Thoracic aorta (tissue), 2 donors: ENCODE results near the gene DTNB. TPM values are rescaled to one million over a fixed set of nuclear protein-coding genes. Genes with fewer than 3 reads are reported as not detected.
A peak's percentile ranks its signal among the peaks of the same experiment; 100 is the strongest.

Experiments
- ATAC-seq: fragments of 150-250 bp; one replicate; pipeline ENCODE4 v1.8.0; 2017; ENCODE audit warnings: low read depth; ENCODE audit not compliant: insufficient number of reproducible peaks, low FRiP score
- DNase-seq: peaks from one replicate; pipeline ENCODE4 v3.0.0-alpha.2; 2020; ENCODE audit warnings: low spot score
- H3K27ac ChIP-seq, 2 donors: fragments of 200-600 bp; sonication (generic); 1 replicate in 1 of 2; 2 replicates in 1 of 2; pipeline ENCODE4 v1.5.1; 2016; ENCODE audit warnings: mild to moderate bottlenecking in 2 of 2, moderate library complexity in 2 of 2
- H3K27me3 ChIP-seq: fragments of 200-600 bp; sonication (generic); replicated peaks from 2 replicates; pipeline ENCODE4 v1.6.0; 2016; ENCODE audit warnings: mild to moderate bottlenecking; ENCODE audit not compliant: insufficient read depth
- H3K36me3 ChIP-seq: fragments of 200-600 bp; sonication (generic); one replicate; pipeline ENCODE4 v1.5.1; 2016
- H3K4me1 ChIP-seq, 2 donors: fragments of 200-600 bp; sonication (generic); 1 replicate in 1 of 2; 2 replicates in 1 of 2; pipeline versions ENCODE4 v1.5.1 to v1.6.0; 2016; ENCODE audit warnings: low read depth in 2 of 2, mild to moderate bottlenecking in 1 of 2; ENCODE audit not compliant: control insufficient read depth in 1 of 2
- H3K4me3 ChIP-seq: fragments of 200-600 bp; sonication (generic); 2 replicates; pipeline ENCODE4 v1.5.1; 2016; ENCODE audit warnings: mild to moderate bottlenecking
- H3K9me3 ChIP-seq: fragments of 200-600 bp; sonication (generic); 2 replicates; pipeline ENCODE4 v1.5.1; 2016
- CTCF ChIP-seq: fragments of 200-600 bp; sonication (generic); IDR thresholded peaks from one replicate; pipeline ENCODE4 v1.5.1; 2019; ENCODE audit warnings: antibody characterized with exemption
- total RNA-seq, 2 donors: library from RNA; depleted of rRNA; stranded (reverse); fragments of >200 nt; gene quantifications; one replicate each; pipeline versions ENCODE4 v1.1.0 to v1.2.3, GENCODE V29; 2016

Gene DTNB
- total RNA-seq, 2 donors from 2014 or later = 16.3 to 76.2 TPM

GRCh38 chr2:25349397-25349796, 324.0 kb downstream of the DTNB start:
- no peaks in the 10 kb centered on the region for H3K27me3 ChIP-seq
- no peak overlapping the region for H3K4me3 ChIP-seq
- no peak for DNase-seq
- H3K4me1 ChIP-seq = no peaks in the 10 kb centered on the region
- no peak for ATAC-seq
- no peak overlapping the region for H3K27ac ChIP-seq
- no peaks in the 10 kb centered on the region for H3K9me3 ChIP-seq
- no peaks in the 10 kb centered on the region for H3K36me3 ChIP-seq
- TF ChIP-seq CTCF = no peak

GRCh38 chr2:25347846-25348245, 325.5 kb downstream of the DTNB start:
- H3K27me3 ChIP-seq = no peaks in the 10 kb centered on the region
- H3K4me1 ChIP-seq = no peaks in the 10 kb centered on the region
- no peak overlapping the region for H3K27ac ChIP-seq
- DNase-seq (no peak), ATAC-seq (no peak)
- H3K36me3 ChIP-seq = no peaks in the 10 kb centered on the region
- no peak overlapping the region for H3K4me3 ChIP-seq
- no peak for TF ChIP-seq CTCF
- no peaks in the 10 kb centered on the region for H3K9me3 ChIP-seq

GRCh38 chr2:25347205-25347815, 326.1 kb downstream of the DTNB start:
- no peaks in the 10 kb centered on the region for H3K9me3 ChIP-seq
- no peak for TF ChIP-seq CTCF
- H3K27me3 ChIP-seq = no peaks in the 10 kb centered on the region
- no peak overlapping the region for H3K27ac ChIP-seq
- no peaks in the 10 kb centered on the region for H3K4me1 ChIP-seq
- no peaks in the 10 kb centered on the region for H3K36me3 ChIP-seq
- no peak overlapping the region for H3K4me3 ChIP-seq
- DNase-seq = no peak
- no peak for ATAC-seq

GRCh38 chr2:25343187-25343825, 330.1 kb downstream of the DTNB start:
- Histone ChIP-seq H3K27ac (no peak overlapping the region), H3K27me3 (no peaks in the 10 kb centered on the region), H3K4me1 (peaks cover 13 to 21% of the 10 kb centered on the region in 2 donors), H3K36me3 (no peaks in the 10 kb centered on the region), H3K9me3 (no peaks in the 10 kb centered on the region), H3K4me3 (no peak overlapping the region)
- DNase-seq (no peak), ATAC-seq (no peak)
- TF ChIP-seq CTCF = no peak

GRCh38 chr2:25342372-25343186, 330.8 kb downstream of the DTNB start:
- Histone ChIP-seq H3K27ac (peak overlapping the region in 1 of 2 donors; percentile 48), H3K36me3 (no peaks in the 10 kb centered on the region), H3K27me3 (no peaks in the 10 kb centered on the region), H3K4me1 (peaks cover 16 to 28% of the 10 kb centered on the region in 2 donors), H3K4me3 (peak overlapping the region; percentile 78), H3K9me3 (no peaks in the 10 kb centered on the region)
- ATAC-seq (peak; percentile 67), DNase-seq (no peak)
- peak; percentile 99 for TF ChIP-seq CTCF
